Breast epithelium (tissue), 4 donors: Measurements from ENCODE around the gene MYLK. TPM values are rescaled to one million over a fixed set of nuclear protein-coding genes. Genes with fewer than 3 reads are reported as not detected.

ENCODE experiments used
- DNase-seq, 2 donors: peaks; one replicate each; pipeline ENCODE4 v3.0.0-alpha.2; 2019; ENCODE audit warnings: low spot score in 2 of 2
- H3K27ac ChIP-seq, 2 donors: fragments of 200-600 bp; sonication (generic) in 1 of 2; one replicate each; pipeline ENCODE4 v1.5.1; 2016 to 2019; ENCODE audit warnings: mild to moderate bottlenecking in 1 of 2
- H3K27me3 ChIP-seq, 2 donors: fragments of 200-600 bp; sonication (generic) in 1 of 2; one replicate each; pipeline versions ENCODE4 v1.5.1 to v1.6.0; 2017 to 2019; ENCODE audit warnings: control low read depth in 1 of 2, mild to moderate bottlenecking in 1 of 2
- H3K36me3 ChIP-seq: fragments of 200-600 bp; one replicate; pipeline ENCODE4 v1.5.1; 2019
- H3K4me1 ChIP-seq, 2 donors: fragments of 200-600 bp; sonication (generic); one replicate each; pipeline ENCODE4 v1.5.1; 2016 to 2019; ENCODE audit warnings: control low read depth in 1 of 2
- H3K4me3 ChIP-seq, 3 donors: fragments of 200-600 bp; sonication (generic); 1 replicate in 2 of 3; 2 replicates in 1 of 3; pipeline ENCODE4 v1.5.1; 2016 to 2019; ENCODE audit warnings: mild to moderate bottlenecking in 3 of 3, moderate library complexity in 2 of 3
- H3K9me3 ChIP-seq, 2 donors: fragments of 200-600 bp; sonication (generic) in 1 of 2; one replicate each; pipeline ENCODE4 v1.5.1; 2016 to 2019; ENCODE audit warnings: control low read depth in 1 of 2
- POLR2A ChIP-seq: fragments of 450-650 bp; IDR thresholded peaks from one replicate; pipeline ENCODE4 v1.6.1; 2016; ENCODE audit warnings: antibody characterized with exemption, mild to moderate bottlenecking, moderate library complexity
- POLR2AphosphoS5 ChIP-seq, 3 donors: sonication (generic); formaldehyde crosslinking; IDR thresholded peaks; one replicate each; pipeline ENCODE4 v1.6.1; 2017; ENCODE audit warnings: antibody characterized with exemption in 3 of 3
- intact Hi-C: fragments of 100-400 bp; cut with DNase I; formaldehyde crosslinking; loops from one replicate; pipeline ENCODE4 v1.15.1; 2023; ENCODE audit warnings: low total_unique reads
- total RNA-seq, 3 donors: library from RNA; depleted of rRNA; stranded (reverse); fragments of >200 nt; gene quantifications; one replicate each; pipeline ENCODE4 v1.1.0, GENCODE V29; 2016
- TF ChIP-seq, protein P1 (sequence below), 3 donors: fragments of 450-650 bp; IDR thresholded peaks; one replicate each; pipeline ENCODE4 v1.5.1; 2016 to 2017; ENCODE audit warnings: antibody characterized with exemption in 3 of 3, mild to moderate bottlenecking in 3 of 3, moderate library complexity in 3 of 3

The MYLK gene, protein sequence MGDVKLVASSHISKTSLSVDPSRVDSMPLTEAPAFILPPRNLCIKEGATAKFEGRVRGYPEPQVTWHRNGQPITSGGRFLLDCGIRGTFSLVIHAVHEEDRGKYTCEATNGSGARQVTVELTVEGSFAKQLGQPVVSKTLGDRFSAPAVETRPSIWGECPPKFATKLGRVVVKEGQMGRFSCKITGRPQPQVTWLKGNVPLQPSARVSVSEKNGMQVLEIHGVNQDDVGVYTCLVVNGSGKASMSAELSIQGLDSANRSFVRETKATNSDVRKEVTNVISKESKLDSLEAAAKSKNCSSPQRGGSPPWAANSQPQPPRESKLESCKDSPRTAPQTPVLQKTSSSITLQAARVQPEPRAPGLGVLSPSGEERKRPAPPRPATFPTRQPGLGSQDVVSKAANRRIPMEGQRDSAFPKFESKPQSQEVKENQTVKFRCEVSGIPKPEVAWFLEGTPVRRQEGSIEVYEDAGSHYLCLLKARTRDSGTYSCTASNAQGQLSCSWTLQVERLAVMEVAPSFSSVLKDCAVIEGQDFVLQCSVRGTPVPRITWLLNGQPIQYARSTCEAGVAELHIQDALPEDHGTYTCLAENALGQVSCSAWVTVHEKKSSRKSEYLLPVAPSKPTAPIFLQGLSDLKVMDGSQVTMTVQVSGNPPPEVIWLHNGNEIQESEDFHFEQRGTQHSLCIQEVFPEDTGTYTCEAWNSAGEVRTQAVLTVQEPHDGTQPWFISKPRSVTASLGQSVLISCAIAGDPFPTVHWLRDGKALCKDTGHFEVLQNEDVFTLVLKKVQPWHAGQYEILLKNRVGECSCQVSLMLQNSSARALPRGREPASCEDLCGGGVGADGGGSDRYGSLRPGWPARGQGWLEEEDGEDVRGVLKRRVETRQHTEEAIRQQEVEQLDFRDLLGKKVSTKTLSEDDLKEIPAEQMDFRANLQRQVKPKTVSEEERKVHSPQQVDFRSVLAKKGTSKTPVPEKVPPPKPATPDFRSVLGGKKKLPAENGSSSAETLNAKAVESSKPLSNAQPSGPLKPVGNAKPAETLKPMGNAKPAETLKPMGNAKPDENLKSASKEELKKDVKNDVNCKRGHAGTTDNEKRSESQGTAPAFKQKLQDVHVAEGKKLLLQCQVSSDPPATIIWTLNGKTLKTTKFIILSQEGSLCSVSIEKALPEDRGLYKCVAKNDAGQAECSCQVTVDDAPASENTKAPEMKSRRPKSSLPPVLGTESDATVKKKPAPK (N-terminal part only)
- total RNA-seq: 100 to 1,000 TPM in 2 of 3 donors, 10 to 100 TPM in 1; 87.2 to 188 (median 181) TPM

DNA sequence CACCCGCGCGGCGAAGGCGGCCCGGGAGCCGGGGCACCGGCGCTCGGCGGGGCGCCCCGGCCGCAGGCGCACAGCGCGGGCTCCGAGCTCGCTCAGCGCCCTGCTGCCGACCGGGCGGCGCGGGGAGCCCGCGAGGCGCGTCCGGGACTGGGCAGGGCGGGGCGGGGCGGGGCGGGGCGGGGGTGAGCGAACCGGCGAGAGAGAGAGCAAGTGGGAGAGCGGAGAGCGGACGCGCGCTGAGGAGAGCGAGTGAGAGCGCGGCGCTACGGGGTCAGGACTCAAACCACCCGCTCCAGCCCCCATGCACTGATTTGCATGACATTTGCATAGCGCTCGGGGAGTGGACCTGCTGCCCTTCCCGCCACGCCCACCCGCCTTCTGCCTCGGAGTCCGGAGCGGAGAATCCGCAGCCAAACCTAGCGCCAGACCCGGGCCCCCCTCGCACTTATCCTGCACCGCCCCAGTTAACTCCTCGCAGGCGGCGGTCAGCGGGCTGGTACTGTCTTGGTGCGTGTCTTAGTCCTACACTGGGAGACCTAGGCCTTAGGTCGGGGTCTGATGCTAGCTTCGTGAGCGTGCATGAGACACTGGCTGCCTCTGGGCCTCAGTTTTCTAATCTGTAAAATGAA is at the start of gene MYLK:
TSS of gene MYLK (minus strand) at position 130 of the 629 bp plus-strand sequence. CDS start 90,491 bp downstream, outside the sequence.
- intact Hi-C loops: no loop called here
- Histone ChIP-seq H3K27ac (peak within 1 kb of the TSS; percentile 40 to 55), H3K36me3 (no peaks in the 10 kb centered on the region), H3K4me1 (no peaks in the 10 kb centered on the region), H3K4me3 (peak within 1 kb of the TSS; percentile 33 to 73 (median 59)), H3K9me3 (no peaks in the 10 kb centered on the region), H3K27me3 (no peaks in the 10 kb centered on the region)
- TF ChIP-seq POLR2AphosphoS5 (IDR thresholded peaks at IDR 0.05) (peak in 1 of 3 donors; percentile 21), POLR2A (no peak)
- TF ChIP-seq, protein P1, sequence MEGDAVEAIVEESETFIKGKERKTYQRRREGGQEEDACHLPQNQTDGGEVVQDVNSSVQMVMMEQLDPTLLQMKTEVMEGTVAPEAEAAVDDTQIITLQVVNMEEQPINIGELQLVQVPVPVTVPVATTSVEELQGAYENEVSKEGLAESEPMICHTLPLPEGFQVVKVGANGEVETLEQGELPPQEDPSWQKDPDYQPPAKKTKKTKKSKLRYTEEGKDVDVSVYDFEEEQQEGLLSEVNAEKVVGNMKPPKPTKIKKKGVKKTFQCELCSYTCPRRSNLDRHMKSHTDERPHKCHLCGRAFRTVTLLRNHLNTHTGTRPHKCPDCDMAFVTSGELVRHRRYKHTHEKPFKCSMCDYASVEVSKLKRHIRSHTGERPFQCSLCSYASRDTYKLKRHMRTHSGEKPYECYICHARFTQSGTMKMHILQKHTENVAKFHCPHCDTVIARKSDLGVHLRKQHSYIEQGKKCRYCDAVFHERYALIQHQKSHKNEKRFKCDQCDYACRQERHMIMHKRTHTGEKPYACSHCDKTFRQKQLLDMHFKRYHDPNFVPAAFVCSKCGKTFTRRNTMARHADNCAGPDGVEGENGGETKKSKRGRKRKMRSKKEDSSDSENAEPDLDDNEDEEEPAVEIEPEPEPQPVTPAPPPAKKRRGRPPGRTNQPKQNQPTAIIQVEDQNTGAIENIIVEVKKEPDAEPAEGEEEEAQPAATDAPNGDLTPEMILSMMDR (IDR thresholded peaks at IDR 0.05): no peak
- DNase-seq: peak; percentile 63 to 86

DNA sequence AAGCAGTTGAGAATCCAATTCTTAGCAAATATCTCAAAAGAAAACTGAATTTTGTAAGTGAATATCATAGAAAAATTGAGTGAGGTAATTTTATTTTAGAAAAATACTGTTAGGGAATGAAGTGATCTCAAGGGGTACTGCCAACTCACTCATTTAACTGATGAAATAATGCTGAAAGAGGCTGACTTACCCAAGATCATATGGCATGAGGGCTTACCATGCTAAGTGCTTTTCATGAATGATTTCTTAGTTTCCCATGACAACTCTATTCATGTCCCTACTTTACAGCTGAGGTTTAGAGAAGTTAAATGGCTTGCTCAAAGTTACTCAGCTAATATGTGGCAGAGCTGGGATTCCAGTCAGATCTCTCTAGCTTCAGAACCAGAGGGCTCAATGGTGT is 46.3 kb upstream of the MYLK start:
- DNase-seq: no peak
- no peaks in the 10 kb centered on the region for H3K4me1 ChIP-seq
- intact Hi-C loops: no loop called here
- H3K27me3 ChIP-seq: no peaks in the 10 kb centered on the region
- no peaks in the 10 kb centered on the region for H3K36me3 ChIP-seq
- no peak overlapping the region for H3K4me3 ChIP-seq
- H3K9me3 ChIP-seq: no peaks in the 10 kb centered on the region
- TF ChIP-seq POLR2A (no peak), POLR2AphosphoS5 (IDR thresholded peaks at IDR 0.05) (no peak)
- TF ChIP-seq, protein P1 (IDR thresholded peaks at IDR 0.05): no peak
- no peak overlapping the region for H3K27ac ChIP-seq

DNA sequence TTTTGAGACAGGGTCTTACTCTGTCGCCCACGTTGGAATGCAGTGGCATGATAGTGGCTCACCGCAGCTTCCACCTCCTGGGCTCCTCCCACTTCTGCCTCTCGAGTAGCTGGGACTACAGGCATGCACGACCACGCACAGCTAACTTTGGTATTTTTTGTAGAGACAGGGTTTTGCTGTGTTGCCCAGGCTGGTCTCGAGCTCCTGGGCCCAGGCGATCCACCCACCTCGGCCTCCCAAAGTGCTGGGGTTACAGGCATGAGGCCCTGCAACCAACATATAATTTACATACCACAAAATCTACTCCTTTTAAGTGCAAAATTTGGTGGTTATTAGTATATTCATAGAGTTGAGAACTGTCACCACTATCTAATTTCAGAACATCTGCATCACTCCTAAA is 45.2 kb upstream of the MYLK start:
- no peak overlapping the region for H3K4me3 ChIP-seq
- no peak for DNase-seq
- TF ChIP-seq, protein P1 (IDR thresholded peaks at IDR 0.05): no peak
- TF ChIP-seq POLR2A (no peak), POLR2AphosphoS5 (IDR thresholded peaks at IDR 0.05) (no peak)
- H3K36me3 ChIP-seq: no peaks in the 10 kb centered on the region
- peaks cover 0 to 4% of the 10 kb centered on the region in 2 donors for H3K9me3 ChIP-seq
- H3K27ac ChIP-seq: no peak overlapping the region
- H3K4me1 ChIP-seq: no peaks in the 10 kb centered on the region
- intact Hi-C loops: no loop called here
- H3K27me3 ChIP-seq: no peaks in the 10 kb centered on the region

DNA sequence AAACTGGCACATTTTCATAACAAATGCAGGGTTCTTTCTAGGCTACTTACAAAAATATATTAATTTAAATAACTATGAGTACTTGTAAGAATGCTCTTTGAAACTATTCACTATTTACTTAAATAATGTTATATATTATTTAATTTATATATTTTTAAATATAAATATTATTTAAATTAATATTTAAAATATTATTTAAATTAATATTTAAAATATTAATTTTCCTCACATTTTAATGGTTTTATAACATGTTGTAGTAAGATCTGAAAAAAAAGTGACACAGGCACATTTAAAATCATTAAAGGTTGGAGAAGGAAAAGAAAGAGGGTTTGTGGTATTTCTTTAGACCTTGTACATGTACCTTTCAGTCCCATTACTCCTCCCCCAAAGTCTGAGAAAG is 42.3 kb upstream of the MYLK start:
- Histone ChIP-seq H3K27me3 (no peaks in the 10 kb centered on the region), H3K4me1 (no peaks in the 10 kb centered on the region), H3K36me3 (no peaks in the 10 kb centered on the region), H3K4me3 (no peak overlapping the region), H3K27ac (no peak overlapping the region), H3K9me3 (peaks cover 0 to 11% of the 10 kb centered on the region in 2 donors)
- TF ChIP-seq POLR2A (no peak), POLR2AphosphoS5 (IDR thresholded peaks at IDR 0.05) (no peak)
- TF ChIP-seq, protein P1 (IDR thresholded peaks at IDR 0.05): no peak
- no peak for DNase-seq
- intact Hi-C loops: no loop called here
